ENCODE results near the gene CYTH2. TPM values are rescaled to one million over a fixed set of nuclear protein-coding genes. Genes with fewer than 3 reads are reported as not detected.
A peak's percentile ranks its signal among the peaks of the same experiment; 100 is the strongest.

CYTH2 gene
- total and polyA plus RNA-seq, 9 of the 15 experiments (the other 6 are each of a cell fraction or from before 2014, with no cell fraction given) = 1.8 to 45.2 (median 23.8) TPM

GRCh38 chr19:48445606-48446481, 23.3 kb upstream of the CYTH2 start, which contains the start of gene GRWD1:
Gene GRWD1 (plus strand): TSS chr19:48445983. CDS start chr19:48446006, 23 bp downstream.
- WGBS (ENCODE audit: insufficient coverage, low coverage, missing lambda C conversion rate) = under 1% methylated on average over 59 of the region's 61 CpGs
- no peaks in the 10 kb centered on the region for H4K20me1 ChIP-seq (replicated peaks; ENCODE audit: control insufficient read depth, insufficient read depth, low read length)
- no peaks in the 10 kb centered on the region for H3K27me3 ChIP-seq (ENCODE audit: control insufficient read depth in 2 of 2, insufficient read depth in 2 of 2, low read length in 2 of 2)
- ATAC-seq (peak; percentile 95), DNase-seq (ENCODE audit: extremely low read depth in 1 of 4, low spot score in 3 of 4) (peak; percentile 85 to 98 (median 90)), FAIRE-seq (peak; percentile 100)
- H3K4me1 ChIP-seq (replicated peaks in 1 of 2; ENCODE audit: control insufficient read depth in 2 of 2, insufficient read depth in 2 of 2, low read length in 2 of 2) = peaks cover 12 to 22% of the 10 kb centered on the region in 2 experiments
- H3K36me3 ChIP-seq (ENCODE audit: control insufficient read depth, insufficient read depth, low read length) = peaks cover 67% of the 10 kb centered on the region
- peaks cover 32% of the 10 kb centered on the region for H3K79me2 ChIP-seq (ENCODE audit: control insufficient read depth, insufficient read depth, low read length)
- peak within 1 kb of the TSS; percentile 84 for H3K27ac ChIP-seq (ENCODE audit: extremely low read depth, low read depth, low read length)
- H3K9me1 ChIP-seq (ENCODE audit: control insufficient read depth, insufficient read depth, low read length) = no peaks in the 10 kb centered on the region
- in situ Hi-C loops (cut with MboI) (no loop called here), intact Hi-C loops (cut with micrococcal nuclease) (no loop called here)
- peak within 1 kb of the TSS; percentile 97 to 98 for H3K9ac ChIP-seq (ENCODE audit: insufficient read depth in 1 of 2, low read depth in 2 of 2, low read length in 2 of 2)
- H3K4me3 ChIP-seq = peak within 1 kb of the TSS; percentile 97
- peak within 1 kb of the TSS; percentile 91 for H2AFZ ChIP-seq (ENCODE audit: low read depth, low read length)
- ChIA-PET POLR2A (interaction anchor here (0.6 to 4.7 kb wide), 7 partner anchors 8 to 179 kb away, joined by 3 to 25 read pairs (median 3); no protein-coding TSS in a partner anchor), CTCF (ENCODE audit: low intra/inter-chr PET ratio) (interaction anchor here (0.7 to 1.0 kb wide), 2 partner anchors 56 to 983 kb away, joined by 3 read pairs; no protein-coding TSS in a partner anchor)
- H3K4me2 ChIP-seq (ENCODE audit: insufficient read depth, low read length) = peak within 1 kb of the TSS; percentile 97
- BruUV-seq (replicated peaks) = TSS peak; percentile 67
- no peaks in the 10 kb centered on the region for H3K9me3 ChIP-seq (replicated peaks; ENCODE audit: control insufficient read depth, insufficient read depth, low read depth, low read length)
- TF ChIP-seq THRB (CRISPR knock-in tag; conservative IDR thresholded peaks at IDR 0.05) (no peak), MXI1 (IDR thresholded peaks at IDR 0.05; ENCODE audit: low read depth, low read length) (peak; percentile 98), CUX1 (CRISPR knock-in tag; IDR thresholded peaks at IDR 0.05) (no peak), ETS1 (conservative IDR thresholded peaks at IDR 0.05; ENCODE audit: control insufficient read depth, low read depth, low read length) (peak; percentile 92; the same call in 1 of the 2 replicates), ZNF253 (CRISPR knock-in tag; conservative IDR thresholded peaks at IDR 0.05) (no peak), JUND (IDR thresholded peaks at IDR 0.05; ENCODE audit: borderline replicate concordance, low read depth, low read length) (no peak; the same call in 1 of the 2 replicates), JUND (tag; IDR thresholded peaks at IDR 0.05; ENCODE audit: borderline replicate concordance, low read depth, low read length) (no peak), ZNF77 (CRISPR knock-in tag; IDR thresholded peaks at IDR 0.05) (no peak)

Data from K562 (cell line).